ENCODE measurements around the gene GPR148. TPM values are rescaled to one million over a fixed set of nuclear protein-coding genes. Genes with fewer than 3 reads are reported as not detected.

Gene GPR148
- total and polyA plus RNA-seq, 9 donors, result not detected

DNA sequence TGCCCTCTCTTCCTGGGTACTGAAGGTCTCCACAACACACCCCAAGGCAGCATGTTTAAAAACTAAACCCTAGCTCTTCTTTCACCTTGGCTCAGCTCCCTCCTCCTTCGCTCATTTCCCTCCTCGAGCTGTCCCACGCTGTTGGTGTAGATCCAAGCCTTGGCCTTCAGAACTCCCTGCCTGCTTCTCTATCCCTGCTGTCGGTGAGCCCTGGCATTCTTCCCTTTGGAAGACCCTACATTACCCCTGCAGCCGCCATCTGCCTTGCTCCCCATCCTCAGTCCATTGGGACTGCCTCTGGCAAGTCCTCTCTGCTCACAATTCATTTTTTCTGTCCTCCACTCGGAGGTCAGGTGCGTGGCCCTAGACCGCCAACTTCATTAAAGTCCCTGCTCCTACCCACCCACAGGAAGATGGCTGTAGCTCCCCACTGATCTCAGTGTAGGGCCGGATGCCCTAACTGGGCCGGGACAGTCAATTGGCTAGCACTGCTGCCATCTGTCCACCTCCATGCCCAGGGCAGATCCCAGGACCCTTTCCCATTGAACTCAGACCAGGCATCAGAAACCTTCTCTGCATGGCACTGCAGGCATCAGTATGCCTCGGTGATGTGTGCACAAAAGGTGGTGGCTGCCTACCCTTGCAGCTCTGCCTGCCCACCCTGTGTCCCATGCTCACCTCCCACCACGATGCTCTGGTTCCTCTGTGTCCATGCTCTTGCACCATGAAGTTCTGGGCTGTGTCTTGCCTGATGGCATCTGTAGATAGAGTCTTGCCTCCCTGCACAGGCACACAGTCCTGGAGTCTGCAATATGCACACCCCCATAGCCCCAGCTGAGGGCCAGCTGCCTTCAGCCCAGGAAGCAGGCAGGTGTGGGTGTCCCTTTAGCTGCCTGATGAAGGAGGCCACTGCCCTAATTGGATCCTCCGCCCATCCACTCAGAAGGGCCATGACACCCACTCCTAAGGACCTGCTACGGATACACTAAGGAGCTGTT is 32.2 kb downstream of the GPR148 start:
- DNase-seq, result no peak
- Histone ChIP-seq H3K27ac (ENCODE audit: low read length) (no peak overlapping the region), H3K9me3 (replicated peaks; ENCODE audit: control insufficient read depth, low read depth, low read length) (no peaks in the 10 kb centered on the region), H3K4me3 (ENCODE audit: low read length) (no peak overlapping the region), H3K36me3 (ENCODE audit: control insufficient read depth, insufficient read depth, low read length) (no peaks in the 10 kb centered on the region), H3K27me3 (ENCODE audit: control insufficient read depth, insufficient read depth, low read length) (peaks cover 14% of the 10 kb centered on the region), H3K4me1 (ENCODE audit: control insufficient read depth, insufficient read depth, low read length) (no peaks in the 10 kb centered on the region)
- 65% methylated on average over 12 of the region's 14 CpGs for WGBS (ENCODE audit: insufficient coverage)

DNA sequence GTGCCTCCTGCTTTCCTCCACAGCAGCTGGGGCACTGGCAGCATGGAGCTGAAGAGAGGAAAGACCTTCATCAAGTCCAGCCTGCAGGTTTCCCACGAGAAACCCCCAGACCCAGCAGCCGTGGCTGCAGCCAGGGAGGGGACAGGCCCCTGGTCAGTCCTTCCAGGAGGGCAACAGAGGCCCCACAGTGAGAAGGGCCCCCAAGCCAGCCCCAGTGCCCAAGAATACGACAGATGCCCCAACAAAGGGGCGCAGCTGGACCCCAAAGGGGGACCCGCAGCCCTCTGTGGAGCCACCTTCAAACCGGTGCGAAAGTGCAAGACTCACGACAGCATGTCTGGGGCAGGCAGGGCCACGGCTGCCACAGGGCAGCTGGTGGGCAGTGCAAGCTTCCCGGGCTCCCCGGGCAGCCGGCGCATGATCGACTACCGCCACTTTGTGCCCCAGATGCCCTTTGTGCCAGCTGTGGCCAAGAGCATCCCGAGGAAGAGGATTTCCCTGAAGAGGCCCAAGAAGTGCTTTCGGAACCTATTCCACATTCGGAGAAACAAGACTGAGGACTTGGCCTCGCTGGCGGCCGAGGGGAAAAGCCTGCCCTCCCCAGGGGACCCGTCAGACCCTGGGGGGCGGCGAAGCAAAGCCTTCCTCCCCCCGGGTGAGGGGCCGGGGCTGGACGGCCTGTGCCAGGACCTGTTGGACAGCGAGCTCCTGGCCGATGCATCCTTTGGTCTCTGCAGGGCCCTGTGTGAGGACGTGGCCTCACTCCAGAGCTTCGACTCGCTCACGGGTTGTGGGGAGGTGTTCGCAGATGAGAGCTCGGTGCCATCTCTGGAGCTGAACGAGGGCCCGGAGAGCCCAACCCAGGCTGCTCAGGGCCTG is 33.4 kb downstream of the GPR148 start:
- H3K4me3 ChIP-seq (ENCODE audit: low read length), result no peak overlapping the region
- H3K27ac ChIP-seq (ENCODE audit: low read length), result no peak overlapping the region
- H3K36me3 ChIP-seq (ENCODE audit: control insufficient read depth, insufficient read depth, low read length), result no peaks in the 10 kb centered on the region
- peaks cover 4% of the 10 kb centered on the region for H3K27me3 ChIP-seq (ENCODE audit: control insufficient read depth, insufficient read depth, low read length)
- no peak for DNase-seq
- H3K9me3 ChIP-seq (replicated peaks; ENCODE audit: control insufficient read depth, low read depth, low read length), result no peaks in the 10 kb centered on the region
- 79% methylated on average over 34 of the region's 37 CpGs for whole genome bisulfite sequencing (ENCODE audit: insufficient coverage)
- no peaks in the 10 kb centered on the region for H3K4me1 ChIP-seq (ENCODE audit: control insufficient read depth, insufficient read depth, low read length)

DNA sequence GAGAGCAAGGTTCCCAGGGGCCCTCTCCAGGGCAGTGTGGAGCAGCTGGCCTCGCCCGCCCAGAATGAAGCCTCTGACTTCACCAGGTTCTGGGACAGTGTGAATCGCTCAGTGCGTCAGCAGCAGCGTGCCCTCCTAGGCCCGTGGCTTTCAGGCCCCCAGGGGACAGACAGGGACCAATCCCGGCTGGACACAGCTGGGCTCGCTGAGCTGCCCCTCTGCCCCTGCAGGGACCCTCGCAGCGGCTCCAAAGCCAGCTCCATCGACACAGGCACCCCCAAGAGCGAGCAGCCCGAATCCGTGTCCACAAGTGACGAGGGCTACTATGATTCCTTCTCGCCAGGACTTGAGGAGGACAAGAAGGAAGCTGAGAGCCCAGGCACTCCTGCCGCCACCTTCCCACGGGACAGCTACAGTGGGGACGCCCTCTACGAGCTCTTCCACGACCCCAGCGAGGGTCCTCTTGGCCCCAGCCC is 34.1 kb downstream of the GPR148 start:
- Histone ChIP-seq H3K27ac (ENCODE audit: low read length) (no peak overlapping the region), H3K4me3 (ENCODE audit: low read length) (no peak overlapping the region), H3K36me3 (ENCODE audit: control insufficient read depth, insufficient read depth, low read length) (no peaks in the 10 kb centered on the region), H3K27me3 (ENCODE audit: control insufficient read depth, insufficient read depth, low read length) (no peaks in the 10 kb centered on the region), H3K4me1 (ENCODE audit: control insufficient read depth, insufficient read depth, low read length) (no peaks in the 10 kb centered on the region), H3K9me3 (replicated peaks; ENCODE audit: control insufficient read depth, low read depth, low read length) (no peaks in the 10 kb centered on the region)
- DNase-seq, result no peak
- 80% methylated on average over 22 of the region's 22 CpGs for WGBS (ENCODE audit: insufficient coverage)

DNA sequence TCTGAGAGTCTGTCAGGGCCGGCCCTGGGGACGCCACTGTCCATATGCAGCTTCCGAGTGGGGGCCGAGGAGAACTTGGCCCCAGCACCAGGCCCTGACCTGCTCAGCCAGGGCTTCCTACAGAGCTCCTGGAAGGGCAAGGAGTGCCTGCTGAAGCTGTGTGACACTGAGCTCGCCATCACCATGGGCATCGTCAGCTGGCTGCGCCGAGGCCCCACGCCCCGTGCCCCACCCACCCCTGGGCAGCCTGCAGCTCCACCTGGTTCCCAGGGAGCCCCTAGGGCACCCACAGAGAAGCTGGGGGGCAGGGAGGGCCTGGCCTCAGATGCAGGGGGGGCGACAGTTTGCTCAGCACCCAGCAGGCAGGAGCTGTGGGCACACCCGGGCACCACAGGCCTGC is 34.5 kb downstream of the GPR148 start:
- no peaks in the 10 kb centered on the region for H3K4me1 ChIP-seq (ENCODE audit: control insufficient read depth, insufficient read depth, low read length)
- H3K27me3 ChIP-seq (ENCODE audit: control insufficient read depth, insufficient read depth, low read length), result no peaks in the 10 kb centered on the region
- H3K36me3 ChIP-seq (ENCODE audit: control insufficient read depth, insufficient read depth, low read length), result no peaks in the 10 kb centered on the region
- no peak overlapping the region for H3K27ac ChIP-seq (ENCODE audit: low read length)
- WGBS (ENCODE audit: insufficient coverage), result 94% methylated on average over 10 of the region's 12 CpGs
- H3K9me3 ChIP-seq (replicated peaks; ENCODE audit: control insufficient read depth, low read depth, low read length), result no peaks in the 10 kb centered on the region
- H3K4me3 ChIP-seq (ENCODE audit: low read length), result no peak overlapping the region
- DNase-seq, result no peak

DNA sequence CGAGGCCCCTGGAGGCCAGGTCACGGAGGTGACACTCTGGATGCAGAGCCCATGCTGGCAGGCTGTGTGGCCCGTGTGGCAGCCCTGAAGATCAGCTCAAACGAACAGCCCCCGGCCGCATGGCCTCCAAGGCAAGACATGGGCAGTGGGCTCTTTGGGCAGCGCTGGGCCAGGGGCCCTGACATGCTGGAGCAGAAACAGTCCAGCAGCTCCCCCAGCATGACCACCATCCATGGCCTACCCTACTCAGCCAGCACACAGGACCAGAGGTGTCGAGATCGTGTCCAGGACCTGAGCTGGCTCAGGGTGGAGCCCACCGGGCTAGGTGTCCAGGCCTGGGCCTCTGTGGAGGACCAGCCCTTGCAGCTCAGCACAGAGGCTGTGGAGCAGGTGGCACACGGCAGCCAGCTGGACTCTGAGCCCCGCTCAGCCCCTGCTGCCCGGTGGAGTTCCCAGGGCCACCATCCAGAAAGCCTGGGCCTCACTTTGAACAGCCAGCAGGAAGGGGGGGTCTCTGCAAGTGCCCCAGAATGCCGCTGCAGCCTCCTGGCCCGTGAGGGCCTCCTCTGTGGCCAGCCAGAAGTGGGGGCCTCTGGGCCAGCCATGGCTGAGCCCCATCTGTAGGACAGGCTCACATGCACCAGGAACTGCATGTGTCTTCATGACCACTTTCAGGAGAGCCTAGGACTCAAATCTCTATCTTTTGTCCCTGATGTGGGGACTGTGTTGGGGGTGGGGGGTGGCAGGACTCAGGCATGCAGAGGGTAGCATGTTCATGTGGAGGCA is 35.4 kb downstream of the GPR148 start:
- DNase-seq, result no peak
- Histone ChIP-seq H3K4me3 (ENCODE audit: low read length) (no peak overlapping the region), H3K4me1 (ENCODE audit: control insufficient read depth, insufficient read depth, low read length) (no peaks in the 10 kb centered on the region), H3K36me3 (ENCODE audit: control insufficient read depth, insufficient read depth, low read length) (no peaks in the 10 kb centered on the region), H3K9me3 (replicated peaks; ENCODE audit: control insufficient read depth, low read depth, low read length) (no peaks in the 10 kb centered on the region), H3K27me3 (ENCODE audit: control insufficient read depth, insufficient read depth, low read length) (no peaks in the 10 kb centered on the region), H3K27ac (ENCODE audit: low read length) (no peak overlapping the region)
- WGBS (ENCODE audit: insufficient coverage), result 78% methylated on average over 14 of the region's 15 CpGs

DNA sequence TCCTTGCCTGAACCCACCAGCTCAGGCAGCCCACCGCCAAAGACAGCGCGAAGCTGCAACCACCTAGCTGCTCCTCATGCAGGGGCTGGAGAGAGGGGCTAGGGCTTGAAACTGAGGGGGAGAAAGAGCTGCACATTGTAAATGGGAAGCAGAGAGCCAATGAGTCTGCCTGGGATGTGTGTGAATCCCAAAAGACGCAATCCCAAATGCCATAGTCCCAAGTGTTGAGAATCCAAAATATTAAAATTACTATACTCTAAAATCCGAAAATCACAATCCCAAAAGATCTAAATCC is 35.9 kb downstream of the GPR148 start:
- 83% methylated on average over 3 of the region's 5 CpGs for WGBS (ENCODE audit: insufficient coverage)
- no peak overlapping the region for H3K4me3 ChIP-seq (ENCODE audit: low read length)
- H3K9me3 ChIP-seq (replicated peaks; ENCODE audit: control insufficient read depth, low read depth, low read length), result no peaks in the 10 kb centered on the region
- DNase-seq, result no peak
- no peaks in the 10 kb centered on the region for H3K4me1 ChIP-seq (ENCODE audit: control insufficient read depth, insufficient read depth, low read length)
- no peaks in the 10 kb centered on the region for H3K27me3 ChIP-seq (ENCODE audit: control insufficient read depth, insufficient read depth, low read length)
- H3K36me3 ChIP-seq (ENCODE audit: control insufficient read depth, insufficient read depth, low read length), result no peaks in the 10 kb centered on the region
- H3K27ac ChIP-seq (ENCODE audit: low read length), result no peak overlapping the region

DNA sequence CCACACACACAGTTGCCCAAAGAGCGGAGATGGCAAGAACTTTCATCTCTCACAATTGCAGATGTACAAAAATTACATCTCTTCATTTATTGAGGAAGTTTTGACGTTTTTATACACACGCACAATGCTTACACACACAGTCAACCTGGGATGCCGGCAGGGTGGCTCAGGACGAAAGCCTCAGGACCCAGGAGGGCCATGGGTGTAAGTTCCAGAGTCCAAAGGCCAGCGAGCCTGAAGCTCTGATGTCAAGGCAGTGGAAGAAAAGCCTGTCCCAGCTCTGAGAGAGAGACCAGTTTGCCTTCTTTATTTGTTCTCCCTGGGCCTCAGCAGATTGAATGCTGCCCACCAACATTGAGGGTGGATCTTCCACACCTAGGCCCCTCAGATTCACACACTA is 36.6 kb downstream of the GPR148 start:
- H3K27ac ChIP-seq (ENCODE audit: low read length), result no peak overlapping the region
- DNase-seq, result no peak
- no peak overlapping the region for H3K4me3 ChIP-seq (ENCODE audit: low read length)
- WGBS (ENCODE audit: insufficient coverage), result 80% methylated on average over 3 of the region's 6 CpGs
- H3K9me3 ChIP-seq (replicated peaks; ENCODE audit: control insufficient read depth, low read depth, low read length), result no peaks in the 10 kb centered on the region
- H3K27me3 ChIP-seq (ENCODE audit: control insufficient read depth, insufficient read depth, low read length), result no peaks in the 10 kb centered on the region
- no peaks in the 10 kb centered on the region for H3K36me3 ChIP-seq (ENCODE audit: control insufficient read depth, insufficient read depth, low read length)
- H3K4me1 ChIP-seq (ENCODE audit: control insufficient read depth, insufficient read depth, low read length), result no peaks in the 10 kb centered on the region

DNA sequence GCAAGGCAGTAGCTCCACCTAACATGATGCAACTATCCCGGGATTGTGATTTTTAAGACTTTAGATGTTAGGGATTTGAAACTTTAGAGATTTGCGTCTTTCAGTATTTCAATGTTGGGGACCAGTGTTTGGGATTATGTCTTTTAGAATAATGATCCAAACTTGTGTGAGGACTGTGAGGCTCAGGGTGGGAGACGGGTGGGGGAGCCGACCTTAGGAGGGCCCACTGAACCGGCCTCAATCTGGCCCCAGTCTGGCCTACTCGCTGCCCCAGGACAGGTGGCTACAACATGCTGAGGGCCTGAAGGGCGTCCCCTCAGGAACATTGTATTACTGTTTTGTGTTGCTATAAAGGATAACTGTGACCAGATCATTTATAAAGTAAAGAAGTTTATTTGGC is 37.2 kb downstream of the GPR148 start:
- no peak for DNase-seq
- WGBS (ENCODE audit: insufficient coverage), result 88% methylated on average over 4 of the region's 7 CpGs
- H3K27ac ChIP-seq (ENCODE audit: low read length), result no peak overlapping the region
- no peaks in the 10 kb centered on the region for H3K36me3 ChIP-seq (ENCODE audit: control insufficient read depth, insufficient read depth, low read length)
- no peak overlapping the region for H3K4me3 ChIP-seq (ENCODE audit: low read length)
- no peaks in the 10 kb centered on the region for H3K9me3 ChIP-seq (replicated peaks; ENCODE audit: control insufficient read depth, low read depth, low read length)
- H3K4me1 ChIP-seq (ENCODE audit: control insufficient read depth, insufficient read depth, low read length), result no peaks in the 10 kb centered on the region
- no peaks in the 10 kb centered on the region for H3K27me3 ChIP-seq (ENCODE audit: control insufficient read depth, insufficient read depth, low read length)

DNA sequence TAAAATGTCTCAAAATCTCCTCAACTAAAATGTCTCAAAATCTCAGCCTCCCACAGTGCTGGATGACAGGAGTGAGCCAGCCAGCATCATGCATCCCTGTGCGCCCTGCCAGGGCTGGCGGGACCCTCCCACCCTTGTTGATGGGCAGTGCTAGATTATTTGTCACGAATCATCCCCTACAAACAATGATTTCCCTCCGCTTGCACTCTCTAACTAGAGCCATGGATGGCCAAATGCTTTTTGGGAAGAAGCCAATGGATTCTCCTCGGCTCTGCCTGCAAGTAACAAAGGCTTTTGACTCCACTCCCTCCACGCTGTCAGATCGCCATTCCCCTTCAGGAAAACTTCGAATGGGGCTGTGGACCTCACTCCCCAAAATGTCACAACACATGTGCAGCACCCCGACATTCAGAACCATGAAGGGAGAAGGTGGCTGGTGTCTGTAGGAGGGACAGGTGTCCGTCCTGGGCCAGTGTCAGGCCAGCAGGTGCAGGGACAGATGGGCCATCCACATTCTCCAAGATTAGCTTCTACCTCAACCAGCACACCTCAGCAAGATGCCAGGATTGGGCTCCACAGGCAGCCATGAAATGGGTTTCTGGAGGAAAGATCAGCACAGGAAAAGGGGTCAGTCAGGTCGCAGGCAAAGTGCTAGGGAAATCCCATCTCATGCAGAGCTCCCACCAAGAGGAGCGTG is 38.0 kb downstream of the GPR148 start:
- H3K4me3 ChIP-seq (ENCODE audit: low read length), result no peak overlapping the region

More for the DNA sequence above, 38.0 kb downstream of the GPR148 start:
- H3K9me3 ChIP-seq (replicated peaks; ENCODE audit: control insufficient read depth, low read depth, low read length), result no peaks in the 10 kb centered on the region
- no peaks in the 10 kb centered on the region for H3K36me3 ChIP-seq (ENCODE audit: control insufficient read depth, insufficient read depth, low read length)
- WGBS (ENCODE audit: insufficient coverage), result 66% methylated on average over 9 of the region's 12 CpGs
- DNase-seq, result no peak
- H3K27me3 ChIP-seq (ENCODE audit: control insufficient read depth, insufficient read depth, low read length), result no peaks in the 10 kb centered on the region
- no peaks in the 10 kb centered on the region for H3K4me1 ChIP-seq (ENCODE audit: control insufficient read depth, insufficient read depth, low read length)
- H3K27ac ChIP-seq (ENCODE audit: low read length), result no peak overlapping the region
